ENCODE measurements around the gene PPP6R3.
"Not testable (repeated sequence)": the region's sequence is repeated elsewhere in the genome, so short reads cannot be mapped to it uniquely, and the experiment has no call there.

The PPP6R3 gene

DNA sequence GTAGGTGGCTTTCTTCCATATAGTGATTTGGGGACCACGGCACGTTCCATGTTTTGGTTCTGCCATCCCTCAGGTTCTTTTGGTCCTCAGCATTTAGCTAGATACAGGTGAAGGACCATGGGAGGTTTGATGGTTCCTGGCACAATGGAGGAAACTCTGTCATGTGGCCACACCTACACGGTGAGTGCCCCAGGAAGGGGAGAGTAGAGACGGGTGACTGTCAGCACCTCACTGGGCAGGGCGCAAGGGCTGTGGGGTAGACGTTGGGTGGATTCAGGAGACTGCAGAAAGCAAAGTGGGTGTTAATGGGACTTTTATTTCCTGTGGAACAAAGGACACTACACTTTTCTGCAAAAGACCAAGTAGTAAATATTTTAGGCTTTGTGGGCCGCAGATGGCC is 73.4 kb downstream of the PPP6R3 start:
- H3K4me3 ChIP-seq (ENCODE audit: insufficient read depth, low read depth, low read length, poor library complexity, severe bottlenecking): no peak overlapping the region
- no peak for DNase-seq
- H3K27ac ChIP-seq (ENCODE audit: insufficient read depth, low read length, poor library complexity, severe bottlenecking): no peak overlapping the region

GRCh38 chr11:68535098-68535497 is 74.5 kb downstream of the PPP6R3 start:
- Histone ChIP-seq H3K4me3 (ENCODE audit: insufficient read depth, low read depth, low read length, poor library complexity, severe bottlenecking) (no peak overlapping the region), H3K36me3 (ENCODE audit: control insufficient read depth, insufficient read depth, low read length) (peaks cover 23% of the 10 kb centered on the region), H3K27me3 (replicated peaks; ENCODE audit: control insufficient read depth, insufficient read depth, low read length, poor library complexity, severe bottlenecking) (no peaks in the 10 kb centered on the region), H3K4me1 (ENCODE audit: control insufficient read depth, insufficient read depth, low read length, poor library complexity, severe bottlenecking) (no peaks in the 10 kb centered on the region), H3K27ac (ENCODE audit: insufficient read depth, low read length, poor library complexity, severe bottlenecking) (no peak overlapping the region), H3K9me3 (ENCODE audit: control insufficient read depth, low read length) (no peaks in the 10 kb centered on the region)
- DNase-seq: no peak

More for the DNA sequence above, 73.4 kb downstream of the PPP6R3 start:
- H3K36me3 ChIP-seq (ENCODE audit: control insufficient read depth, insufficient read depth, low read length): peaks cover 13% of the 10 kb centered on the region
- H3K4me1 ChIP-seq (ENCODE audit: control insufficient read depth, insufficient read depth, low read length, poor library complexity, severe bottlenecking): no peaks in the 10 kb centered on the region
- no peaks in the 10 kb centered on the region for H3K27me3 ChIP-seq (replicated peaks; ENCODE audit: control insufficient read depth, insufficient read depth, low read length, poor library complexity, severe bottlenecking)
- H3K9me3 ChIP-seq (ENCODE audit: control insufficient read depth, low read length): no peaks in the 10 kb centered on the region

- no peak for DNase-seq
- Histone ChIP-seq H3K27me3 (replicated peaks; ENCODE audit: control insufficient read depth, insufficient read depth, low read length, poor library complexity, severe bottlenecking) (no peaks in the 10 kb centered on the region), H3K4me3 (ENCODE audit: insufficient read depth, low read depth, low read length, poor library complexity, severe bottlenecking) (no peak overlapping the region), H3K36me3 (ENCODE audit: control insufficient read depth, insufficient read depth, low read length) (peaks cover 23% of the 10 kb centered on the region), H3K27ac (ENCODE audit: insufficient read depth, low read length, poor library complexity, severe bottlenecking) (no peak overlapping the region), H3K4me1 (ENCODE audit: control insufficient read depth, insufficient read depth, low read length, poor library complexity, severe bottlenecking) (no peaks in the 10 kb centered on the region), H3K9me3 (ENCODE audit: control insufficient read depth, low read length) (no peaks in the 10 kb centered on the region)
Measured at GRCh38 chr11:68536706-68537105, 76.2 kb downstream of the PPP6R3 start.

- Histone ChIP-seq H3K4me1 (ENCODE audit: control insufficient read depth, insufficient read depth, low read length, poor library complexity, severe bottlenecking) (no peaks in the 10 kb centered on the region), H3K9me3 (ENCODE audit: control insufficient read depth, low read length) (no peaks in the 10 kb centered on the region), H3K27ac (ENCODE audit: insufficient read depth, low read length, poor library complexity, severe bottlenecking) (no peak overlapping the region), H3K36me3 (ENCODE audit: control insufficient read depth, insufficient read depth, low read length) (peaks cover 24% of the 10 kb centered on the region), H3K4me3 (ENCODE audit: insufficient read depth, low read depth, low read length, poor library complexity, severe bottlenecking) (no peak overlapping the region), H3K27me3 (replicated peaks; ENCODE audit: control insufficient read depth, insufficient read depth, low read length, poor library complexity, severe bottlenecking) (no peaks in the 10 kb centered on the region)
- DNase-seq: no peak
Measured at GRCh38 chr11:68538025-68538424, 77.5 kb downstream of the PPP6R3 start.

- no peak for DNase-seq
- H3K9me3 ChIP-seq (ENCODE audit: control insufficient read depth, low read length): no peaks in the 10 kb centered on the region
- no peaks in the 10 kb centered on the region for H3K27me3 ChIP-seq (replicated peaks; ENCODE audit: control insufficient read depth, insufficient read depth, low read length, poor library complexity, severe bottlenecking)
- H3K4me3 ChIP-seq (ENCODE audit: insufficient read depth, low read depth, low read length, poor library complexity, severe bottlenecking): no peak overlapping the region
- H3K27ac ChIP-seq (ENCODE audit: insufficient read depth, low read length, poor library complexity, severe bottlenecking): no peak overlapping the region
- H3K36me3 ChIP-seq (ENCODE audit: control insufficient read depth, insufficient read depth, low read length): peaks cover 38% of the 10 kb centered on the region
- no peaks in the 10 kb centered on the region for H3K4me1 ChIP-seq (ENCODE audit: control insufficient read depth, insufficient read depth, low read length, poor library complexity, severe bottlenecking)
Measured at GRCh38 chr11:68539395-68539794, 78.8 kb downstream of the PPP6R3 start.

DNA sequence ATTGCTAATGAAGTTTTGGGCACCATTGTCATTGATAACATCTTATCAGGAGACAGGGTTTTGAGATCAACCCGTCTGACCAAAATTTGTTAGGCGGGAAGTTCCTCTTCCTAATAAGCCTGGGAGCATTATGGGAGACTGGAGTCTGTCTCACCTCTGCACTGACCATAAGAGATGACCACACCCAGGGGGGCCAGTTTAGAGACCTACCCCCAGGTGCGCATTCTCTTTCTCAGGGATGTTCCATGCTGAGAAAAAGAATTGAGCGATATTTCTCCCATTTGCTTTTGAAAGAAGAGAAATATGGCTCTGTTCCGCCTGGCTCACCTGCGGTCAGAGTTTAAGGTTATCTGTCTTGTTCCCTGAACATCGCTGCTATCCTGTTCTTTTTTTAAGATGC is 80.0 kb downstream of the PPP6R3 start:
- peaks cover 42% of the 10 kb centered on the region for H3K36me3 ChIP-seq (ENCODE audit: control insufficient read depth, insufficient read depth, low read length)
- not testable (repeated sequence) for DNase-seq

DNA sequence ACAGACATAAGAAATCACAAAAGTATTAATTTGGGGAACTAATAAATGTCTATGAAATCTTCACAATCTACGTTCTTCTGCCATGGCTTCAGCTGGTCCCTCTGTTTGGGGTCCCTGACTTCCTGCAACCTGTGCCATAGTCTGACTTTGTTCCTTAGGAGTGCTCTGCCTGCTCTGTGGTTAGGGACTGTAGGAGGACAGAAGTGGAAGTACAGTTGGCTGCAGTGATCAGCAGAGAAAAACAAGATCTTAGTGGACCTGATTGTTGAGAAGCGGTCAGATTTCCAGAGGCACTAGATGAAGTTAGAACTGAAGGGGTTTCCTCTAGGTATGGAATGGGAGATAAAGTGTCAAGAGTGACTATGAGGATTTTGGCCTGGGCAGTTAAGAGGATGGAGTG is 80.6 kb downstream of the PPP6R3 start:
- DNase-seq: no peak
- H3K27me3 ChIP-seq (replicated peaks; ENCODE audit: control insufficient read depth, insufficient read depth, low read length, poor library complexity, severe bottlenecking): no peaks in the 10 kb centered on the region
- no peaks in the 10 kb centered on the region for H3K9me3 ChIP-seq (ENCODE audit: control insufficient read depth, low read length)
- peaks cover 42% of the 10 kb centered on the region for H3K36me3 ChIP-seq (ENCODE audit: control insufficient read depth, insufficient read depth, low read length)
- no peaks in the 10 kb centered on the region for H3K4me1 ChIP-seq (ENCODE audit: control insufficient read depth, insufficient read depth, low read length, poor library complexity, severe bottlenecking)
- no peak overlapping the region for H3K27ac ChIP-seq (ENCODE audit: insufficient read depth, low read length, poor library complexity, severe bottlenecking)
- no peak overlapping the region for H3K4me3 ChIP-seq (ENCODE audit: insufficient read depth, low read depth, low read length, poor library complexity, severe bottlenecking)

More for the DNA sequence above, 80.0 kb downstream of the PPP6R3 start:
- H3K4me3 ChIP-seq (ENCODE audit: insufficient read depth, low read depth, low read length, poor library complexity, severe bottlenecking); H3K9me3 ChIP-seq (ENCODE audit: control insufficient read depth, low read length); H3K4me1 ChIP-seq (ENCODE audit: control insufficient read depth, insufficient read depth, low read length, poor library complexity, severe bottlenecking); H3K27me3 ChIP-seq (replicated peaks; ENCODE audit: control insufficient read depth, insufficient read depth, low read length, poor library complexity, severe bottlenecking); H3K27ac ChIP-seq (ENCODE audit: insufficient read depth, low read length, poor library complexity, severe bottlenecking): not testable (repeated sequence)

- no peak overlapping the region for H3K4me3 ChIP-seq (ENCODE audit: insufficient read depth, low read depth, low read length, poor library complexity, severe bottlenecking)
- H3K36me3 ChIP-seq (ENCODE audit: control insufficient read depth, insufficient read depth, low read length): peaks cover 44% of the 10 kb centered on the region
- H3K27me3 ChIP-seq (replicated peaks; ENCODE audit: control insufficient read depth, insufficient read depth, low read length, poor library complexity, severe bottlenecking): no peaks in the 10 kb centered on the region
- no peak overlapping the region for H3K27ac ChIP-seq (ENCODE audit: insufficient read depth, low read length, poor library complexity, severe bottlenecking)
- no peaks in the 10 kb centered on the region for H3K9me3 ChIP-seq (ENCODE audit: control insufficient read depth, low read length)
- H3K4me1 ChIP-seq (ENCODE audit: control insufficient read depth, insufficient read depth, low read length, poor library complexity, severe bottlenecking): no peaks in the 10 kb centered on the region
- DNase-seq: no peak
Measured at GRCh38 chr11:68541991-68542390, 81.4 kb downstream of the PPP6R3 start.

DNA sequence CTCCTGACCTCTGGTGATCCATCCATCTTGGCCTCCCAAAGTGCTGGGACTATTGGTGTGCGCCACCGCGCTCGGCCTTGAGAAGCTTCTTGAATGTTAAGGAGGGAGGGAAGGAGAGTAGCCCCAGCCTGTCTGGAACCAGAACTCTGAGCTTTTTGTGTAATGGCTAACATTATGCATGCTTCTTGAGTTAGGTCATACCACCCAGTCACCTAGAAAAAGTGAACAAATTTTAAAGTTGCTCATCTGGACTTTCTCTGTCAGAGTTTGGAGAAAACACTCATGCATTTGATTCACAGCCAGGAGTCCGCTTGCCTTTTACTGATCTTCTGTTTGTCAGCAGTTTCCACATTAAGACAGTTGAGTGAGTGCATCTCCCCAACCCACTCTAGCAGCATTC is 82.1 kb downstream of the PPP6R3 start:
- no peak overlapping the region for H3K4me3 ChIP-seq (ENCODE audit: insufficient read depth, low read depth, low read length, poor library complexity, severe bottlenecking)
- no peaks in the 10 kb centered on the region for H3K27me3 ChIP-seq (replicated peaks; ENCODE audit: control insufficient read depth, insufficient read depth, low read length, poor library complexity, severe bottlenecking)
- no peaks in the 10 kb centered on the region for H3K4me1 ChIP-seq (ENCODE audit: control insufficient read depth, insufficient read depth, low read length, poor library complexity, severe bottlenecking)
- DNase-seq: no peak
- H3K36me3 ChIP-seq (ENCODE audit: control insufficient read depth, insufficient read depth, low read length): peaks cover 45% of the 10 kb centered on the region
- no peak overlapping the region for H3K27ac ChIP-seq (ENCODE audit: insufficient read depth, low read length, poor library complexity, severe bottlenecking)
- no peaks in the 10 kb centered on the region for H3K9me3 ChIP-seq (ENCODE audit: control insufficient read depth, low read length)

GRCh38 chr11:68543594-68543993 is 83.0 kb downstream of the PPP6R3 start:
- no peaks in the 10 kb centered on the region for H3K27me3 ChIP-seq (replicated peaks; ENCODE audit: control insufficient read depth, insufficient read depth, low read length, poor library complexity, severe bottlenecking)
- H3K4me1 ChIP-seq (ENCODE audit: control insufficient read depth, insufficient read depth, low read length, poor library complexity, severe bottlenecking): no peaks in the 10 kb centered on the region
- H3K27ac ChIP-seq (ENCODE audit: insufficient read depth, low read length, poor library complexity, severe bottlenecking): no peak overlapping the region
- H3K4me3 ChIP-seq (ENCODE audit: insufficient read depth, low read depth, low read length, poor library complexity, severe bottlenecking): no peak overlapping the region
- no peak for DNase-seq
- H3K36me3 ChIP-seq (ENCODE audit: control insufficient read depth, insufficient read depth, low read length): peaks cover 41% of the 10 kb centered on the region
- no peaks in the 10 kb centered on the region for H3K9me3 ChIP-seq (ENCODE audit: control insufficient read depth, low read length)

DNA sequence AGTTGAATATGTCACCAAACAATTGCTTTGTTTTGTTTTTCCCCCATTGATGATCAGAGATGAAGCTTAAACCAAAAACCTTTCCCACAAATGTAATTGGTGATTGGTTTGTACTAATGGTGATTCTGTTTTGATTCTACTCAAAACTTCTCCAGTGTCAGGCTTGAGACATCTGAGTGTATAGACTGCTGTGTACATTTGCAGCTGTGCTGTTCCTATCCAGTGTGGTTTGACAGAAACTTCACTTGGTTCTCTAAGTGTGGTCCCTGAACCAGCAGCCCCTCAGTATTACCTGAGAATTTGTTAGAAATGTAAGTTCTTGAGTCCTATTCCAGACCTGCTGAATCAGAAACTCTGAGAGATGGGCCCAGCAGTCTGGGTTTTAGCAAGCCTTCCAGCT is 84.8 kb downstream of the PPP6R3 start:
- Histone ChIP-seq H3K27ac (ENCODE audit: insufficient read depth, low read length, poor library complexity, severe bottlenecking) (no peak overlapping the region), H3K9me3 (ENCODE audit: control insufficient read depth, low read length) (no peaks in the 10 kb centered on the region), H3K27me3 (replicated peaks; ENCODE audit: control insufficient read depth, insufficient read depth, low read length, poor library complexity, severe bottlenecking) (no peaks in the 10 kb centered on the region), H3K36me3 (ENCODE audit: control insufficient read depth, insufficient read depth, low read length) (peaks cover 29% of the 10 kb centered on the region), H3K4me1 (ENCODE audit: control insufficient read depth, insufficient read depth, low read length, poor library complexity, severe bottlenecking) (peaks cover 11% of the 10 kb centered on the region), H3K4me3 (ENCODE audit: insufficient read depth, low read depth, low read length, poor library complexity, severe bottlenecking) (no peak overlapping the region)
- DNase-seq: no peak
